Upper lobe of left lung (tissue), 4 donors: Measurements from ENCODE around the gene CRY1.

Source experiments
- CTCF ChIP-seq, 6 experiments: fragments of 450-650 bp in 4 of 6; fragments of 200-600 bp in 2 of 6; sonication (generic) in 2 of 6; IDR thresholded peaks; one replicate each; pipeline ENCODE4 v1.5.1; 2016 to 2019; ENCODE audit warnings: antibody characterized with exemption in 6 of 6
- EP300 ChIP-seq, 4 donors: sonication (generic); formaldehyde crosslinking; IDR thresholded peaks; one replicate each; pipeline ENCODE4 v1.5.1; 2017; ENCODE audit warnings: antibody characterized with exemption in 4 of 4, control low read depth in 2 of 4
- POLR2A ChIP-seq, 4 donors: fragments of 450-650 bp; IDR thresholded peaks; one replicate each; pipeline ENCODE4 v1.5.1; 2016 to 2017; ENCODE audit warnings: antibody characterized with exemption in 4 of 4, mild to moderate bottlenecking in 2 of 4
- POLR2AphosphoS5 ChIP-seq, 2 donors: sonication (generic); formaldehyde crosslinking; IDR thresholded peaks; one replicate each; pipeline ENCODE4 v1.5.1; 2017; ENCODE audit warnings: antibody characterized with exemption in 2 of 2

- TF ChIP-seq CTCF (IDR thresholded peaks at IDR 0.05) (peak in 2 of 6 experiments; percentile 7 to 25), EP300 (IDR thresholded peaks at IDR 0.05) (peak in 1 of 4 donors; percentile 36), POLR2A (IDR thresholded peaks at IDR 0.05) (peak; percentile 46 to 99 (median 95)), POLR2AphosphoS5 (IDR thresholded peaks at IDR 0.05) (peak; percentile 84 to 95)
Measured at GRCh38 chr12:107093417-107094182, at the start of gene CRY1.
